Measurements from ENCODE around the gene HMGN4. TPM values are rescaled to one million over a fixed set of nuclear protein-coding genes. Genes with fewer than 3 reads are reported as not detected.

The HMGN4 gene
- total and polyA plus RNA-seq, 9 of the 15 experiments (the other 6 are each of a cell fraction or from before 2014, with no cell fraction given), result 35.4 to 134 (median 94.1) TPM

GRCh38 chr6:26555505-26556262 is 17.5 kb downstream of the HMGN4 start (continued):
- TF ChIP-seq PRDM10 (IDR thresholded peaks at IDR 0.05; ENCODE audit: partially characterized antibody) (peak; percentile 93), DLX4 (CRISPR knock-in tag; IDR thresholded peaks at IDR 0.05) (no peak), NONO (IDR thresholded peaks at IDR 0.05; ENCODE audit: low read depth in 2 of 2, low read length in 1 of 2) (no peak), ZBTB11 (CRISPR knock-in tag; IDR thresholded peaks at IDR 0.05) (0 out of 6 replicates have a peak, but pooled peaks of 1 of the 3 experiments have one; percentile 22), HIVEP1 (CRISPR knock-in tag; IDR thresholded peaks at IDR 0.05) (no peak), DMBX1 (CRISPR knock-in tag; IDR thresholded peaks at IDR 0.05; ENCODE audit: borderline replicate concordance) (no peak), C11orf30 (IDR thresholded peaks at IDR 0.05; ENCODE audit: low read depth) (no peak), ZSCAN32 (CRISPR knock-in tag; IDR thresholded peaks at IDR 0.05) (no peak), TFE3 (CRISPR knock-in tag; IDR thresholded peaks at IDR 0.05) (no peak), ZNF239 (CRISPR knock-in tag; IDR thresholded peaks at IDR 0.05) (no peak), ZBED1 (IDR thresholded peaks at IDR 0.05) (no peak), USF1 (CRISPR knock-in tag; IDR thresholded peaks at IDR 0.05) (no peak), TCF15 (CRISPR knock-in tag; IDR thresholded peaks at IDR 0.05) (no peak), ZFP1 (CRISPR knock-in tag; IDR thresholded peaks at IDR 0.05) (no peak), PKNOX1 (IDR thresholded peaks at IDR 0.05) (no peak)

Measured in K562 (cell line).